Central memory CD8-positive, alpha-beta T cell (primary cell): Measurements from ENCODE around the gene GFAP.

Experiments
- ATAC-seq: fragments of 150-1000 bp; cut with Tn5 transposase; replicated peaks from 2 replicates; pipeline ENCODE4 v1.10.0; 2022; ENCODE audit warnings: mild to moderate bottlenecking, moderate FRiP score, moderate number of reproducible peaks; ENCODE audit not compliant: poor library complexity, severe bottlenecking; ENCODE audit errors: extremely low read depth
- DNase-seq, 2 donors: peaks; one replicate each; pipeline ENCODE4 v3.0.0; 2021; ENCODE audit warnings: low spot score in 2 of 2
- H3K27ac Mint-ChIP-seq: one replicate; pipeline ENCODE4 v1.8.0; 2022; ENCODE audit warnings: low read depth, mild to moderate bottlenecking, moderate library complexity, mixed read lengths
- H3K27me3 Mint-ChIP-seq: one replicate; pipeline ENCODE4 v1.8.0; 2022; ENCODE audit warnings: mixed read lengths
- H3K36me3 Mint-ChIP-seq: one replicate; pipeline ENCODE4 v1.8.0; 2022; ENCODE audit warnings: mild to moderate bottlenecking, moderate library complexity, mixed read lengths; ENCODE audit not compliant: insufficient read depth
- H3K4me1 Mint-ChIP-seq: one replicate; pipeline ENCODE4 v1.8.0; 2022; ENCODE audit warnings: mixed read lengths
- H3K4me3 Mint-ChIP-seq: one replicate; pipeline ENCODE4 v1.8.0; 2022; ENCODE audit warnings: mild to moderate bottlenecking, moderate library complexity, mixed read lengths
- H3K9me3 Mint-ChIP-seq: one replicate; pipeline ENCODE4 v1.8.0; 2022; ENCODE audit warnings: mixed read lengths

The GFAP gene

DNA sequence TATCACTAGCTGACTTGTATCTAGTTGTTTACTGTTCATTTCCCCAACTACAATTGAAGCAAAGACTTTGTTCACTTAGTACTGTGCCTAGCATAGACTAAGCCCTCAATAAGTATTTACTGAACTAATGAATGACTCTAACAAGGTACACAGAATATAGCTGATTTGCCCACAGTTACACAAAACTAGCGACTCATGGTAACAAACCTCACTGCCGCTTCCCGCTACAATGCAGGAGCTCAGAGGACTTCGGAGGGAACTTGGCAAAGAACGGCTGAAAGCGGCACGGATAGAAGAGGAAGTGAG lies 16.6 kb downstream of the GFAP start:
- peaks cover 30% of the 10 kb centered on the region for H3K4me1 Mint-ChIP-seq
- H3K27ac Mint-ChIP-seq, result peak overlapping the region; percentile 99
- peak overlapping the region; percentile 84 for H3K4me3 Mint-ChIP-seq
- peaks cover 32% of the 10 kb centered on the region for H3K36me3 Mint-ChIP-seq
- no peak for ATAC-seq
- DNase-seq, result peak in 1 of 2 donors; percentile 22
- no peaks in the 10 kb centered on the region for H3K27me3 Mint-ChIP-seq
- H3K9me3 Mint-ChIP-seq, result no peaks in the 10 kb centered on the region

DNA sequence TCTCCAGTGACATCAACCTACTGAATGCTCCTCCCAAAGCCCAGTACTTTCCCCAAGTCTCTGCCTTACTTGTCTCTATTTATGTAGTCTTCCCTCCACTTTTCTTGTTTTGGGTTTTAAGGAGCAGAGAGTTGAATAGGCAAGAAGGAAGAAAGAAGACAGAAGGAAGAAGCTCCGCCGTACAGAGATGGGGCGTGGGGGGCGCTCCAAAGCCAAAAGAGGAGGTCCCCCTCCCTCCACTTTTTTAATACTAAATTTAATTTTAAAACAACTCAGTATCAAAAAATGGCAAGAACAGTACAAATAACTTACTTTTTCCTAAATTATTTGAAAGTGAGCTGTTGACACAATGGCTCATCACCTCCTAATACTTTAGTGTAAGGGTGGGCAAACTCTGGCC lies 20.7 kb downstream of the GFAP start:
- no peak for DNase-seq
- Mint-ChIP-seq H3K36me3 (peaks cover 43% of the 10 kb centered on the region), H3K9me3 (no peaks in the 10 kb centered on the region), H3K27me3 (no peaks in the 10 kb centered on the region), H3K4me3 (no peak overlapping the region), H3K27ac (no peak overlapping the region), H3K4me1 (peaks cover 28% of the 10 kb centered on the region)
- no peak for ATAC-seq

DNA sequence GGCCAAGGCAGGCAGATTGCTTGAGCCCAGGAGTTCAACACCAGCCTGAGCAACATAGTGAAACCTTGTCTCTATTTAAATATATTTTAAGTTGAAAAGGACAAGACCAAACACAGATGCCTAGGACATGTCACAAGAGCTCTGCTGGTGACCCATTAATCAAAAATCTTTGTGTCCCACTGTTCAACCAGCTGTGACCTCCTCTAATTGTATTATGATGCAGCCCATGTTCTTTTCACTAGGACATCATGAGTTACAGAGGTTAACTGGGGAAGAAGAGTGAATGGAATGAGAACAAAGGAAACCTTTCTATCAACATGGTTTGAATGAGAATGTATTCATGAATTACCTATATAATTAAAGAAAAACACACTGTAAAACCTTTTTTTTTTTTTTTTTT lies 23.1 kb downstream of the GFAP start:
- ATAC-seq, result no peak
- no peak overlapping the region for H3K4me3 Mint-ChIP-seq
- H3K4me1 Mint-ChIP-seq, result peaks cover 17% of the 10 kb centered on the region
- DNase-seq, result no peak
- no peaks in the 10 kb centered on the region for H3K9me3 Mint-ChIP-seq
- no peak overlapping the region for H3K27ac Mint-ChIP-seq
- H3K36me3 Mint-ChIP-seq, result peaks cover 33% of the 10 kb centered on the region
- no peaks in the 10 kb centered on the region for H3K27me3 Mint-ChIP-seq

DNA sequence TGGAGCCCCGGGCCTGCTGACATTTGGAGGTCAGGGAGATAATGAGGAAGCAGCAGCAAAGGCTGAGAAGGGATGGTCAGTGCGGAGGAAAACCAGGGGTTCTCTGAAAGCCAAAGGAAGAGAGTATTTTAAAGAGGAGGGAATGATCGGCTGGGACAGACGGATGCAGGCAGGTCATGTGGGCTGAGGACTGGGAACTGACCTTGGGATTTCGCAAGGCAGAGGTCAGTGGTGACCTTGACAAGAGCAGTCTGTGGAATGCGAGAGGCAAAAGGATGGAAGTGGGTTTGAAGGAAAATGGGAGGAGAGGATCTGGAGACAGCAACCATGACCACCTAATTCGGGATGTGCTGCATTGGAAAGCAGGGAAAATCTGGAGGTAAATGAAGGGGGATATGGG lies 26.3 kb downstream of the GFAP start:
- Mint-ChIP-seq H3K4me3 (no peak overlapping the region), H3K27ac (no peak overlapping the region), H3K9me3 (no peaks in the 10 kb centered on the region), H3K27me3 (no peaks in the 10 kb centered on the region), H3K36me3 (peaks cover 45% of the 10 kb centered on the region), H3K4me1 (peaks cover 6% of the 10 kb centered on the region)
- ATAC-seq (no peak), DNase-seq (no peak)

DNA sequence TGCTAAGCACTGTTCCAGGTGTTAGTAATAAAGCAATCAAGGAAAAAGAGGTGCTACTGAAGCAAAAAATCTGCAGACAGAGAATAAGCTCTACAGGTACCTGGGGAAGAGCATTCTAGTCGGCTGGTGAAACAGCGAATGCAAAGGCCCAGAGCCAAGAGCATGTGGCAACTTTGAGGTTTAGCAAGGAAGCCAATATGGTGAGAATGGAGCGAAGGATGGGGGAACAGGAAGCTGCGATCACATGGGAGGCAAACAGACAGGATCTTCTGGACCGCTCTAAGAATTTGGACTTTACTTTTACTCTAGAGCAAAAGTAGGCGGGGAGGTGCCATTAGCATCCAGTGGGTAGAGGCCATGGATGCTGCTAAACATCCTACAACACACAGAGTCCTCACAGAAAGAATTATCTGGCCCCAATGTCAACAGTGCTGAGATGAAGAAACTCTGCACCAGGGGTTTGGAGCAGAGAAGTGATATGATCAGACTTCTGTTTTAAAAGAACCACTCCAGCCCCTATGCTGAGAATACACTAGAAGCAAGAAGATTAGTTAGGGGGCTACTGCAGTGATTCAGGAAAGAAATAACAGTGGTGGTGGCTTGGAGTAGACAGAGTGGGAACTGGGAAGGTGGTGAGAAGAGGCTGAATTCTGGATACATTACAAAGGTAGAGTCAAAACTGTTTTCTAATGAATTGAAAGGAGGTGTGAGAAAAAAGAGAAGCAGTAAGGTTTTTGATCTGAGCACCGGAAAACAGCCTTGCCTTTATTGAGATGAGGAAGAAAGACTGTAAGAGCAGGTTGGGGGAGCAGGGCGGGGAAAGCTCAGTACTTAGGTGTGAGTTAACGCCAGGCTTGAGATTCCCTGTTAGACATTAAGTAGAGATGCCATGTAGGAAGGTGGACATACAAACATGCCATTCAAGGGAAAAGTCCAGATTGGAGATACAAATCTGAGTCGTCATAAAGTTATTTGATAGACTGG lies 27.0 kb downstream of the GFAP start:
- no peak for DNase-seq
- ATAC-seq, result peak; percentile 49
- Mint-ChIP-seq H3K9me3 (no peaks in the 10 kb centered on the region), H3K27ac (no peak overlapping the region), H3K27me3 (no peaks in the 10 kb centered on the region), H3K36me3 (peaks cover 45% of the 10 kb centered on the region), H3K4me1 (peaks cover 6% of the 10 kb centered on the region), H3K4me3 (no peak overlapping the region)

DNA sequence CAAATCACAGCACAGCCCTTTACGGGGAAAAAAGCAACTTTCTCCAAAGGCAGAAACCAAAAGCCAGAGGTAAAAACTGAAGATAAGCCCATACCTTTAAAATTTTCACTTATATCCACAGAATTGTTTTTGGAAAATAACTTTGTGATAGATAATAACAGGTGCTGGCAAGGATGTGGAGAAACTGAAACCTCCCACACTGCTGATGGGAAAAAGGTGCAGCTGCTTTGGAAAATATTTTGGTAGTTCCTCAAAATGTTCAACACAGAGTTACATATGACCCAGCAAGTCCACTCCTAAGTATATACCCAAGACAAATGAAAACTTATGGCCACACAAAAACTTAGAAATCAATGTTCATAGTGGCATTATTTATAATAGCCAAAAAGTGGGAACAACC lies 28.3 kb downstream of the GFAP start:
- Mint-ChIP-seq H3K36me3 (peaks cover 51% of the 10 kb centered on the region), H3K4me3 (no peak overlapping the region), H3K4me1 (peaks cover 10% of the 10 kb centered on the region), H3K27ac (no peak overlapping the region), H3K9me3 (no peaks in the 10 kb centered on the region), H3K27me3 (no peaks in the 10 kb centered on the region)
- ATAC-seq (no peak), DNase-seq (no peak)

DNA sequence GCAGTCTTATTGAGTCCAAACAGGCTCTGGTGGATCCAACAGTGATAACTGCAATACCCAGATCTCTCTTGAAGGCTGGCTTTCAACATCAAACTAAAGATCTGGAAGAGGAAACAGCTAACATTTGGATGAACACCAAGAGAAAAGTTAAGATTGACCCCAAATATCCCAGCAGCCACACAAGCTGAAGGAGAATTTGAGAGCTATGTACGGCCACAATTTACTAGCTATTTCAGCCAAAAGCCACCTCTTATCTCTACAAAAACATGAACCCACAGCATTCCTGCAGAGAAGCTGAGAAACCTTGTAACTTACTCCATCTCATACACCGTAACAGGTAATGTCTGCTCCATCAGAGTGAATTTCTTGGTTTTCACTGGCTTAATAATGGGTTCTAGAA lies 30.4 kb downstream of the GFAP start:
- Mint-ChIP-seq H3K4me3 (no peak overlapping the region), H3K4me1 (peaks cover 4% of the 10 kb centered on the region), H3K27me3 (no peaks in the 10 kb centered on the region), H3K9me3 (no peaks in the 10 kb centered on the region), H3K36me3 (peaks cover 60% of the 10 kb centered on the region), H3K27ac (no peak overlapping the region)
- no peak for ATAC-seq
- DNase-seq, result no peak

DNA sequence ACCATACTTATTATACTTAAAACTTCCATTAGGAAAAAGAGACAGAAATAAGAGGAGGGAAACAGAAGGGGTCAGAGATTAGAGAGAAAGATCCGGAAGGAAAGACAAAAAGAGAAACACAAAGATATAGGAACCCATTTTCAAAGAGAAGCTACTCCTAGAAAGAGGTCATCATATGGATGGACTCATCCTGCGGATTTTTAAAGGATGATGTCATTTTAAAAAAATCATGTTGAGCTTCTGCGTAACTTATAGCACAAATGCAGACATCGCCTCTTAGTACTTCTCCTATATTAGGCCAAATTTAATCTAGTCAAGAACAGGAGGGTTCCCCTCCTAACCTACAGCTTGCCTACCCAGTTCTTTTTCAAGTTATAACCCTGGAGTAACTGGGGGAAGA lies 34.2 kb downstream of the GFAP start:
- H3K4me1 Mint-ChIP-seq, result peaks cover 4% of the 10 kb centered on the region
- peaks cover 79% of the 10 kb centered on the region for H3K36me3 Mint-ChIP-seq
- H3K27ac Mint-ChIP-seq, result no peak overlapping the region
- H3K27me3 Mint-ChIP-seq, result no peaks in the 10 kb centered on the region
- H3K4me3 Mint-ChIP-seq, result no peak overlapping the region
- H3K9me3 Mint-ChIP-seq, result no peaks in the 10 kb centered on the region
- no peak for ATAC-seq
- no peak for DNase-seq

DNA sequence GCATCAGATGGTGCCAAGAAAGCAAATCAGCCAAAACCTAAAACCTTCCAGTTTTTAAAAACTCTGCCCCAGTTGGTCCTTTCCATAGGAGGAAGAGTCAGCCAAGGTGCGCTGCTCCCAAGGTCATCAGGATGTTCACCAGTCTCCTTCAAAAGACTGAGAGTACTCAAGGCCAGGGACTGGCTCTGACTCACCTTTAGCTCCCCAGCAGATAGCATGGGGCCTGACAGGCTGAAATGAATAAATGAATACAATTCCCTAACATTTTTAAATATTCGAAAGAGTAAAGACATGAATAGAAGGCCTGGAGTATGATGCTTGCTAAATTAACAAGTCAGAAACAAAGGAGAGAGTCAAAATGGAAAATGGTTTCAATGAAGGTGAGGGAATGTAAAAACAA lies 35.2 kb downstream of the GFAP start:
- DNase-seq (no peak), ATAC-seq (no peak)
- Mint-ChIP-seq H3K4me1 (peaks cover 4% of the 10 kb centered on the region), H3K9me3 (no peaks in the 10 kb centered on the region), H3K27ac (no peak overlapping the region), H3K36me3 (peaks cover 75% of the 10 kb centered on the region), H3K27me3 (no peaks in the 10 kb centered on the region), H3K4me3 (no peak overlapping the region)

DNA sequence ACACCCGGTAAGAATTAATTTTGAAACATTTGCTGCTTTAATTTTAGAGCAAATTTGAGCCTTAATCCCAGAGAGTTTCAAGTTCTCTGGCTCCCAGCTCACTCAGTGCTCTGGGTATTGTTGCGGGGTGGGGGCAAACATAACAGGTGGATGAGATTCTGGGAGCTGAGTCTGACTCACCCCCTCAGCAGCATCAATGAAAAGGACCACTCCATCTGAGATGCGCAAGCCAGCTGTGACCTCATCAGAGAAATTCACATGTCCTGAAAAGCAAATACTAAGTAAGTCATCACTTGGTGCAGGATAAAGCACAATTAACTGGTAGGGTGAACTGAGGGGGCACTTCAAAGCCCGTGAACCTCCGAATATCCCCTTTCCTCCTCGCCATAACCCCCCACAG lies 35.9 kb downstream of the GFAP start:
- Mint-ChIP-seq H3K36me3 (peaks cover 69% of the 10 kb centered on the region), H3K4me3 (no peak overlapping the region), H3K9me3 (no peaks in the 10 kb centered on the region), H3K27me3 (no peaks in the 10 kb centered on the region), H3K4me1 (peaks cover 4% of the 10 kb centered on the region), H3K27ac (no peak overlapping the region)
- ATAC-seq (no peak), DNase-seq (no peak)

DNA sequence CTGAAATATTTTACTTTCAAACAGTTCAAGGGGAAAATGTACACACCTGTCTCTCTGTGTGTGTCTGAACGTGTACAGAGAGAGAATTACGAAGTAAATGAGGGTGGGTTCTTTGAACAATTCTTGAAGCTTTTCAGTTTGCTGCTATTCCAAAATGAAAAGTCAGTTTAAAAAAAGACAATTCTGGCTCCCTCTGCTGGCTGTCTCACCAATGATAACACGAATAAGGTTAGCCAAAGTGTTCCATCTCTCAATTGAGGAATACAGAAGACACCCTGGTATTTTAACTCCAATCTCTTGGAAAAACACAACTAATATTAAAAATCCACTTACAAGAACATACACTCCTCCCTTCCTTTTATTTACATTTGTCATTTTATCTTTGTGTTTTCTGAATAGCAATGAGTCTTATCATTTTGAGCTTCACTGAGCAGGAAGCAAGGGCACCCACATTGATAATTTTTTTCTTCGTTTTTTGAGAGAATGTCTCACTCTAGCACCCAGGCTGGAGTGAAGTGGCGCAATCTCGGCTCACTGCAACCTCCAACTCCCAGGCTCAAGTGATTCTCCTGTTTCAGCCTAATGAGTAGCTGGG lies 36.6 kb downstream of the GFAP start:
- no peak overlapping the region for H3K4me3 Mint-ChIP-seq
- no peak overlapping the region for H3K27ac Mint-ChIP-seq
- DNase-seq (no peak), ATAC-seq (no peak)
- no peaks in the 10 kb centered on the region for H3K27me3 Mint-ChIP-seq
- H3K9me3 Mint-ChIP-seq, result no peaks in the 10 kb centered on the region
- H3K4me1 Mint-ChIP-seq, result peaks cover 4% of the 10 kb centered on the region
- H3K36me3 Mint-ChIP-seq, result peaks cover 72% of the 10 kb centered on the region

DNA sequence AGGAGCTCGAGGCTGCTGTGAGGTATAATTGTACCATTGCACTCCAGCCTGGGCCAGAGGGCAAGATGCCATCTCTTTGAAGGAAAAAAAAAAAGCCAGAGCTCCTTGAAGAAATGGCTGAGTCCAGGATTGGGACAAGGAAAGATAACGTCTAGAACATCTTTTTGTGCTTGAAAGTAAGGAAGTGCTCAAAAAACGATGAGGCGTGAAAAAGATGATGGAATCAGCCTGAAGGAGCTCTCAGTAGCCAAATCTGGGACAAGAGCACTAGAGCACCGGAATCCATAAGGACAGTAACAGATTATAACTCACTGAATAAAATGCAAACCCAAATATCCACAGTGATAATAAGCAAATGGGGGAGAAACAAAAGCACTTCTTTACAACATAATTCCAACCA lies 38.2 kb downstream of the GFAP start:
- Mint-ChIP-seq H3K9me3 (no peaks in the 10 kb centered on the region), H3K27me3 (no peaks in the 10 kb centered on the region), H3K27ac (no peak overlapping the region), H3K4me1 (no peaks in the 10 kb centered on the region), H3K4me3 (no peak overlapping the region), H3K36me3 (peaks cover 64% of the 10 kb centered on the region)
- ATAC-seq (no peak), DNase-seq (no peak)

DNA sequence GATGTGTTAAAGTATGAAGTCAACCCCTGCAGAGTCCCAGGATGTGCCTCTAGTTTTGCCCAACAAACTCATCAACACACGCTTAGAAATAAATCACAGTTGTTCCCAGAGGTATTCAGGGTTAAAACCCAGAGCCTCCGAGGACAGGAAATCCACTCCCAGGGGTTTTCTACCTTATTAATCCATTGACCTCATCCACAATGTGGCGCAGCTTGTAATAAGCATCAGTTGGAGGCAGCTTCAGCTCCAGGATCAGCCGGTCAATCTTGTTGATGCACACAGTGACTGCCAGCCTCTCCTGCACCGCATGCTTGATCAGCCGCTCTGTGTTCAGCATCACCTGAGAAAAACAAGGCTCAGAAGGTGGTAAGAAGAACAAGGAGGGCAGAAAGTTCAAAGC lies 39.5 kb downstream of the GFAP start:
- Mint-ChIP-seq H3K4me3 (no peak overlapping the region), H3K4me1 (no peaks in the 10 kb centered on the region), H3K27ac (no peak overlapping the region), H3K9me3 (no peaks in the 10 kb centered on the region), H3K36me3 (peaks cover 64% of the 10 kb centered on the region), H3K27me3 (no peaks in the 10 kb centered on the region)
- DNase-seq (no peak), ATAC-seq (no peak)
